ENCODE data around the gene ATG10.
"Not testable (repeated sequence)": the region's sequence is repeated elsewhere in the genome, so short reads cannot be mapped to it uniquely, and the experiment has no call there.

The ATG10 gene

DNA sequence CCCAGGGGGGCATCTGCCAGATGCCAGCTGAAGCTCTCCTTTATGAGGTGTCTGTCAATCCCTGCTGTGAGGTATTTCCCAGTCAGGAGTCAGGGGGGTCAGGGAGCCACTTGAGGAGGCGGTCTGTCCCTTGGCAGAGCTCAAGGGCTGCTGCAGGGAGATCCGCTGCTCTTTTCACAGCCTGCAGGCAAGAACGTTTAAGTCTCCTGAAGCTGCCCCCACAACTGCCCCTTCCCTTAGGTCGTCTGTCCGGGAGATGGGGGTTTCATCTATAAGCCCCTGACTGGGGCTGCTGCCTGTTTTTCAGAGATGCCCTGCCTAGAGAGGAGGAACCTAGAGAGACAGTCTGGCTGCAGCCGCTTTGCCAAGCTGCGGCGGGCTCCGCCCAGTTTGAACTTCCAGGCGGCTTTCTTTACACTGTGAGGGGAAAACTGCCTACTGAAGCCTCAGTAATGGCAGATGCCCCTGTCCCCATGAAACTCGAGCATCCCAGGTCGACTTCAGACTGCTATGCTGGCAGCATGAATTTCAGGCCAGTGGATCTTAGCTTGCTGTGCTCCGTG, 158.0 kb downstream of the ATG10 start:
- no peak for DNase-seq (ENCODE audit: low spot score)

DNA sequence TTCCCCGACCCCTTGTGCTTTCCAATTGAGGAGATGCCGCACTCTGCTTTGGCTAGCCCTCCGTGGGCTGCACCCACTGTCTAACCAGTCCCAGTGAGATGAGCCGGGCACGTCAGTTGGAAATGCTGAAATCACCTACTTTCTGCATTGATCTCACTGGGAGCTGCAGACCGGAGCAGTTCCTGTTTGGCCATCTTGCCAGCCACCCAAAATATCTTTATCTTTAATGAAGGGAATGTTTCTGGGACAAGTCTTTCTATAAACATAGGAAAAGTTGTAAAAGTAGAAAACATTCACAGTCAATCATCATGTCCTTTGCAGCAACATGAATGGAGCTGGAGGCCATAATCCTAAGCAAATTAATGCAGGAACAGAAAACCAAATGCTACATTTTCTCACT, 158.8 kb downstream of the ATG10 start:
- DNase-seq (ENCODE audit: low spot score), result no peak

DNA sequence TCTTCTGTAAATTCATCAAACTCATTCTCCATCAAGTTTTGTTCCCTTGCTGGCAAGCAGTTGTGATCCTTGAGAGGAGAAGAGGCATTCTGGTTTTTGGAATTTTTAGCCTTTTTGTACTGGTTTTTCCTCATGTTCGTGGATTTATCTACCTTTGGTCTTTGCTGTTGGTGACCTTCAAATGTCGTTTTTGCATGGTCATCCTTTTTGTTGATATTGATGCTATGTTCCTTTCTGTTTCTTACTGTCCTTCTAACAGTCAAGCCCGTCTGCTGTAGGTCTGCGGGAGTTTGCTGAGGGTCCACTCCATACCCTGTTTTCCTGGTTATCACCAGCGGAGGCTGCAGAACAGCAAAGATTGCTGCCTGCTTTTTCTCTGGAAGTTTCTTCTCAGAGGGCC, 165.4 kb downstream of the ATG10 start:
- DNase-seq (ENCODE audit: low spot score), result no peak

DNA sequence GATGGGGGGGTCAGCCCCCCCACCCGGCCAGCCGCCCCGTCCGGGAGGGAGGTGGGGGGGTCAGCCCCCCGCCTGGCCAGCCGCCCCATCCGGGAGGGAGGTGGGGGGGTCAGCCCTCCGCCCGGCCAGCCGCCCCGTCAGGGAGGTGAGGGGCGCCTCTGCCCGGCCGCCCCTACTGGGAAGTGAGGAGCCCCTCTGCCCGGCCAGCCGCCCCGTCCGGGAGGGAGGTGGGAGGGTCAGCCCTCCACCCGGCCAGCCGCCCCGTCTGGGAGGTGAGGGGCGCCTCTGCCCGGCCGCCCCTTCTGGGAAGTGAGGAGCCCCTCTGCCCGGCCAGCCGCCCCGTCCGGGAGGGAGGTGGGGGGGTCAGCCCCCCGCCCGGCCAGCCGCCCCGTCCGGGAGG, 168.0 kb downstream of the ATG10 start:
- DNase-seq (ENCODE audit: low spot score), result not testable (repeated sequence)

DNA sequence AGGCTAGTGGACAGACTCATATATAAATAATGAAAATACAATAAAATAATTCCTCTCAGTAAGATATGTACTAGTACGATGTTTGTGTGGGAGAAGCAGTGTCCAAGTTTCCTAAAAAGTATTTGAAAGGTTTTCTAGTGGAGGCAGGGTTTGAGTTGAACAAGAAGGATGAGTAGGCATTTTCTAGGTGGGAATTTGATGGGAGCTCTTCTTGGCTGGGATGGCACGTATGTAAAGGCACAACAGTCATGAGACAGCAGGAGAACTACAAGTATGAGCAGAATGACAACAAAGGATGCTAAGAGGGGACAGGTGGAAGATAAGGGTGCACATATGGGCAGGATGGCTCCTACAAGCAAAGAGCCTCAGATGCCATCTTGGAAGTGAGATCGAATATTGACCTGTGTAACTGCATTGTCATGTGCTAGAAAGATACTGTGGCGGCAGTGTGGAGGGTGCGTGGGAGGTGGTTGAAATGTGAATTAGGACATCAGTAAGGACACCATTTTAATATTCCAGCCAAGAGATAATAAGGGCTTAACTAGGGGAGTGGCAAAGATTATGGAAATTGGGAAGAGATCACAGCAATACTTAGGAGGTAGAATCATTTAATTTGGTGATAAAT, 170.5 kb downstream of the ATG10 start:
- no peak for DNase-seq (ENCODE audit: low spot score)

DNA sequence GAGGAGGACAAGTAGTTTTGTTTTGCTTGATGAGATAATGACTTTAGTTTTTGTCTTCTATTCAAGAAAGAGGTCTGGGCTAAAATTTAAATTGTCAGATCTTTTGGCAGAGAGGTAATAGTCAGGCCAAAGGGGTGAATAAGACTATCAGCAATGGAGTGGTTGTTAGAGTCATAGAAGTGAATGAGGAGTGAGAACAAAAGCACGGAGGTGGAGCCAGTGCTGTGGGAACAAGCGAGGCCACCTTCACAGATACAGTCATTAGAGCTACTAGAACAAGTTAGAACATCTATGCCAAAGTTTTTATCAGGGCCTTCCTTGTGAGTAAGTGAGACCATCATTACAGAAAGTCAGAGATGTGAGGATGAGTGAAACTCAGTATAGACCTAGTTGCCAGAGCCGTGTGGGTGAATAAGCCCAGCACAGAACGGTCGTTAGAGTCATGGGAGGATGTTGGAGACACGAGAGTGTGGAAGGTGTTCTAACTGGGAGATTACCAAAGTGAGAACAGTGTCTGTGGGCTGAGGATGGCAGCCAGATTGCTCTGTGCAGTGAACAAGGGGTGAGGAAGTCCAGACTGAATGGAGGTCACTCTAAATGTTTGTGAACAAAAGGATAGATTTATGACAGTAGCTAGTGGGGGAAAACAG, 171.2 kb downstream of the ATG10 start:
- DNase-seq (ENCODE audit: low spot score), result no peak

DNA sequence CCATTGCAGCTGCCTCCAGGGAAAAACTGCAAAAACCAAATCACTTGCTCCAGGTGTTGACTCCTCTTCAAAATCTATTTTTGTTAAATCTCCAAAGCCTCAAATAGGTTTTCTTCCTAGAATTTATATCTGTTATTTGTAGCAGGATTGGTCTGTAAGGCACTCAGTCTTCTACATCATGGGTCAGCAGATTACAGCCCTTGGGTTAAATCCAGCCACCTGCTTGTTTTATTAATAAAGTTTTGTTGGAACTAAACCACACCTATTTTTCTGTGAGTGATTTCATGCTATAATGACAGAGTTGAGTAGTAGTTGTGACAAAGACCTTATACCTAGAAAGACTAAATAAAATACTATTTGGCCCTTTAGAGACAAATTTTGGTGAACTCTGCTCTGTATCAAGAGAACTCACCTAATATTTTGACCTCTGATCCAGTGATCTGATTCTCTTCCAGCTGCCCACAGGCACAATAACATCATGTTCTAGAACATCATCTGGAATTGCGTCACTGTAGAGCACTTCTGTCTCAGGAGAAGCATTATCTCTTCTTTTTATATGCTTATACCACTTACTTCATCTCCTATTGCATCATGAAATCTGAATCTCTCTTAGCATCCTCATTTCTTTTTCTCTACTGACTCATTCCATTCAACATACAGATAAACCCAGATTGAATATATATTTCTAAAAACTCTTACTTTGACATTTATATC, 176.2 kb downstream of the ATG10 start:
- DNase-seq (ENCODE audit: low spot score), result no peak

DNA sequence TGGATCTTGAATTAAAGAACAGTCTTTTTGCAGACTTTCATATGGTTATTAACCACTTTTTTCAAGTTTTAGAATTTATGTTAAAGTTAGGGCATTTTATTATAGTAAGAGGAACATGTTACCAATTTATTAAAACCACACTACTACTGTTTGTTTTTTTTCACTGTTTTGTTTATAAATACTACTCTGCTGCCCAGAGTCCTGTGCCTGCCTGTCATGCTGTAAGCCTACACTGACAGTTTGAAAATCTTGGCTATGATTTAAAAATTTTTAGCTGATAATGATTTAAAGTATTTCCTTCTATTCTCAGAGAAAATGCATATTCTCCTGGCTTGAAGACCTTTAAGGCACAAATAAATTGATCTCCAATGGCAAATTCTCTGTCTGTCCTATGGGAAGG, 177.6 kb downstream of the ATG10 start:
- DNase-seq (ENCODE audit: low spot score), result no peak

DNA sequence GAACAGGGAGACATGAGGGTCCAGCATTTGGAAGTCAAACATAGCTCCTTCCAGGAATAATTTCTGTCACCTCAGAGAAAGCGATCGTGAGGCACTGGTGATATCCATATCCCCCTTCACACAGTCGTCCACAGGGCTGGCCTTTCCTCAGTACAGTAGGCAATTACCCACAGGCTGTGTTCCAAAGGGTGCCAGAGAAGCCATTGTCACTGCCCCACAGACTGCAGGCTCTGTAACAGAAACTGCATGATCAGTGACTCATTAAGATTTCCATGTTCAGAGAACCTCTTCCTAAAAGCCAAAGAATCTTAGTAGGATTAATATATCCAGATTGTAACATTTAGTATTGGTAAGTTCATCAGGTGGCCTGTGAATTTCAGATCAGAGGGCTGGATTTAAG, 178.7 kb downstream of the ATG10 start:
- no peak for DNase-seq (ENCODE audit: low spot score)

DNA sequence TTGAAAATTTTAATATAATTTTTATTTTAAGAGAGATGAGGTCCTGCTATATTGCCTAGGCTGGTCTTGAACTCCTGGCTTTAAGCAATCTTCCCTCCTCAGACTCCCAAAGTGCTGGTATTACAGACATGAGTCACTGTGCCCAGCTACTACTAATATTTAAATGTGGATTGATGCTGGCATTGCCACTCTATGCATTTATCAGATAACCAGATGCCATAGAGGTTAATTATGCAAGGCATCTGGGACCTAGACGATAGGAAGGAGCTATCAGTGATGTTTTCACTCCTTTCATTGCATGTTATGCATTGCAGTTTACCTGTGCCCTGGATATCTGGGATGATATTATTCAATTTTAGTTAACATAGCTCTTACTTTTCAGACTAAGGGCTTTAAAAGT, 179.4 kb downstream of the ATG10 start:
- no peak for DNase-seq (ENCODE audit: low spot score)

DNA sequence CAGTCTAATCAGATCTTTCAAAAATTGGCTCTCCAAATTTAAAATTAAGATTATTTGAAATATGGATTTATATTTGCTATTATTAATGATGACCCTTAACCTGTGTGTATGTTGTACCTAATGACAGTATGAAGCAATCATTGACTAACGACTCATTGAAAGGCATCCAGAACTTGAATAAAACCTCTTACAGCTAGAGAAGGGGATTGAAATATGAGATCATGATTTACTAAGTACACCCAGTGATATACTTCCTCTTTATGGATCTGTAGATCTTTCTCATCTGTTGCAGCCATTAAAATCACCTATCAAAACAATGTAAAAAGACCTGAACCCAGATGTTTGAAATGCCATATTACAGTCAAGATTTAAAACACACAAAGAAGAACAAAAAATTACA, 179.8 kb downstream of the ATG10 start:
- DNase-seq (ENCODE audit: low spot score), result no peak

DNA sequence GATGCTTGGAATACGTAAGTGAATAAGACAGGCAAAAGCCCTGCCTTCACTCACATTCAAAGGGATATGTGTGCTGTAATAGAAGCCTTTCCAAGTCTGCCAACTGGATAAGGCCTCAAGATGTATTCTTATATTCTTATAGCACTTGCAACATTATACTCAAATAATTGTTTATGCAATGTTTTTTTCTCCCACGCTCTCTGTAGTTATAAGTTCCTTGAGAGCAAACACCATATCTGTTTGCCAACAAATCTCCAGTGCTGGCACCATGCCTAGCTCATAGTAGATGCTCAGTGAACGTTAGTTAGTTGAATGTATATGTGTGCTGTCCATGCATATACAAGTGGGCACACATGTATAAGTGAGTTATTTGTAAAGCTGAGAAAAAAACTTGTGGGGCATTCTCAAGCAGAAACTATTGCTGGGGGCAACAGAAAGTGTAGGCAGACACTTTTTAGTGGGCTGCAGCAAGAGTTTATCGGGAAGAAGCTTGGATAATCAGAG, 181.2 kb downstream of the ATG10 start:
- no peak for DNase-seq (ENCODE audit: low spot score)

DNA sequence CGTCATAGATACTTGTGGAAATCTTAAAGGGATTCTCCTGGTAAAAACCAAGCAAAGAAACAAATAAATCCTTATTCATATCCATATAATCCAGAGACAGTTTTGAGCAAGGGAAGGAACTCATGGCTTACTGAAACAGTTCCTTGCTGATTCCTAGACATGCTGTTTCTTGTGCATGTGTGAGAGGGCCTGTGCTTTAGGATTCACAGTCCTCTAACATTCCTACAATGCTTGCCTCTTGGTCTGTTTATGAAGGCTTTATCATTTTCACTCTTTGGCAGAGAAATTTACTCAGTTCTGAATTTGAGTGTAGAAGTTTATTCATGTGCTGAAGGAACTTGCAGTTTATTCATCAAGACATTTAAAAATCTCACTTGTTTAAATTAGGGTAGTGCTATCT, 183.0 kb downstream of the ATG10 start:
- no peak for DNase-seq (ENCODE audit: low spot score)

DNA sequence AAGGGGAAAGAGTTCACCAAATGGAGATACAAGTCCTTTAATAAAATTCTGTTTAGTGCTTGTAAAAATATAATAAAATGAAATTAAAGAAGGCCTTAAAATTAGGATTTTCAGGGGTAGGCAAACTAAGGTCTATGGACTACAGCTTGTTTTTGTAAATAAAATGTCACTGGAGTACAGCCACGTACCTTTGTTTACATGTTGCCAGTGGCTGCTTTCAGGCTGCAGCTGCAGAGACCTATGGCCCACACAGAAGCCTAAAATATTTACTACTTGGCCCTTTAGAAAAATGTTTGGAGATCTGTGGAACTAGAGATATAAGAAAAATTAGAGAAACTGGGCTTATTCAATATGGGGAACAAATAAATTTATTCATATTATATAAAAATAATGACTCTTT, 183.5 kb downstream of the ATG10 start:
- no peak for DNase-seq (ENCODE audit: low spot score)

DNA sequence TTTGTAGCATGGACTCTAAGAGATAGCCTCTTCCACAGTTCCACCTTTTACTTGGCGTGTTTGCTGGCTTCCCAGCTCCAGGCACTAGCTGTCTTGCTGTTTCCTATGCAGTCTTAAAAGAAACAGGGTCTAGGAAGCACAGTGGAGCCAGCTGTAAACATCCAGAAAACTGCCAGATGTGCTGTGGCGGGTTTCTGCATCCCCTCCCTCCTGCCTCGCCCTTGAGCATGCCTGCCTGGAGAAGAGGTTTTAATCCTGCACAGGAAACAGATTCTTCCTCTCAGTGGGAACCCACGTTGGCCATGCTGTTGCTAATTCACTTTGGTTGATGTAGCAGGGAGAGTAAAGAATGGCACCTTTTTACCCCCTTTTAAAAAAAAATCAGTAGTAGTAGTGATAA, 185.1 kb downstream of the ATG10 start:
- DNase-seq (ENCODE audit: low spot score), result no peak

DNA sequence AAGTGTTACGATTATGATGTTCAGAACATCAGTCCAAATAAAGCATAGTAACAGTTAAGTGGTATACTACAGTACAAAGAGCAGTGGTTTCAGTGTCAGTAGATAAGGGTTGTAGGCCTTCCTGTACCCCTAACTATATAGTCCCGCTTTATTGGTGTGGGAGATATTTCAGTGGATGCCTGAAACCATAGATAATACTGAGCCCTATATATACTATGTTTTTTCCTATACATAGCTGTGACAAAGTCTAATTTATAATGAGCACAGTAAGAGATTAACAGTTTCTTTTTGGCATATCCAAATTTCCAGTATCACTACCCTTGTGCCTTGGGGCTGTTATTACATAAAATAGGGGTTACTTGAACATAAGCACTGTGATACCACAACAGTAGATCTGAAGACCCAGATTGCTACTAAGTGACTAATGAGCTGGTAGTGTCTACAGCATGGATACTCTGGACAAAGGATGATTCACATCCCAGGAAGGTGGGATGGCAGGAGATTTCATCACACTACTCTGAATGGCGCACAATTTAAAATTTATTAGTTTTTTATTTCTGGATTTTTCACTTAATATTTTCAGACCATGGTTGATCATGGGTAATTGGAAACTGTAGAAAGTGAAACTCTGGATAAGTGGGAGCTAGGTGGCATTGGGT, 187.1 kb downstream of the ATG10 start:
- no peak for DNase-seq (ENCODE audit: low spot score)

DNA sequence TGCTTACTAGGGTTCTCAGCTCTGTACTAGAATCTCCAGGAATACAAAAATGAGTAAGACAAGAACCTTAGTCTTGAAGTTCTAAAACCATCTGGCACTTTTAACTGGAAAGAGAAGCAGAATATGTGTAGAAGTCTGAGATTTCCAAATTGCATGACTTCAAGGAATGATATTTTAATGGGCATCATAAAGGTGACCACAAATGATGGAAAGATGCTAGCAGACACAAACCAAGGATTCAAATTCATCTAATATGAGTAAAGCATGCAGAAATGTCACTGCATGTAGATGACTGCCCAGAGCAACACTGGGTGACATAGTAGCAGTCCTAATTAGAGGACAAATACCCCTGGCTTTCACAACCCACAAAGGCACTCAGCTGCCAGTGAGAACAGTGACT, 189.1 kb downstream of the ATG10 start:
- DNase-seq (ENCODE audit: low spot score), result no peak

DNA sequence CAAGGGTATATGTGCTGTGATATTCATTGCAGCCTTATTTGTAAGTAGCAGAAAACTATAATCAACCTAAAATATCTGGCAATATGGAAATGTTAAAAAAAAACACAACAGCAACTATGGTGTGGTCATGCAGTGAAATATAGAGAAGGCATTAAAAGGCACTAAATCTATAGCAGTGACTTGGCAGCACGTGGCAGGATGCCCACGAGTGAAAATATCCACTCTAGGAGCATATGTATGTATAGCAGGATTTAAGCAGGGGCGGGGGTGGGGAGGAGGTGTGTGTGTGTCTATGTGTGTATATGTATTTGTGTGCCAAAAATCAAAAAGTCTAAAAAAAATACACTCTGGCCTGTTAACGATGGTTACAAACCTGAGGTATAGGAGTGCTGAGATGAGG, 190.8 kb downstream of the ATG10 start:
- DNase-seq (ENCODE audit: low spot score), result no peak

DNA sequence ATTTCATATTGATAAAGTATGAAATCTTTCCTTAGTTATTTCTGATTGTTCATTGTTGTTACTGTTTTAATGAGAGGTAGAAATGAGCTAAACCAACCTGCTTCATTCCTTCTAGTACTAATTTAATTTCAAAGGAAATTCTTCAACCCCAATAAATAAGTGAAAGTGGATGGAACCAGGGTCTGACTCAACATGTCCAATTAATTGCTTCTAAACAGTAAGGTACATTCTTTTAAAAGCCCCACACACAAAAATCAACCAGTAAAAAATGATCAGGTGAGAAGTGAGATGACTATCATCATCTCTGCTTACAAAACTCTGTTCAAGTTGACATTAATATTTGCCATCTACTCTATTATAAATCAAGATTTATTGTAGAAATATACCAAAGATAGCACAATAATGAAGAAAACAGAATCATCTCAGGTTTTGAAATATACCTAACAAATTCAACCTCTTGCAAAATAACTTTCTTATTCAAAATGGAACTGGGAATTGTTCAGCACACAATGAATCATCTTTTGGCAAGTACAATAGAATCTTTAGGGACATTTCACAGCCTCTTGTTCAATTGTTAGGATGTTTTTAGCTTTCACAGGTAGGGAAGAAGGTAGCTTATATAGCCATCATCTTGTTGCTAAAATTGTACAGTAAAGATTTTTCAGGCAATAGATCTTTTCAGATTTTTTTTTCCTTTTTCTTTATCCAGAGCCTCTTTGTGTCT, 191.8 kb downstream of the ATG10 start:
- no peak for DNase-seq (ENCODE audit: low spot score)

DNA sequence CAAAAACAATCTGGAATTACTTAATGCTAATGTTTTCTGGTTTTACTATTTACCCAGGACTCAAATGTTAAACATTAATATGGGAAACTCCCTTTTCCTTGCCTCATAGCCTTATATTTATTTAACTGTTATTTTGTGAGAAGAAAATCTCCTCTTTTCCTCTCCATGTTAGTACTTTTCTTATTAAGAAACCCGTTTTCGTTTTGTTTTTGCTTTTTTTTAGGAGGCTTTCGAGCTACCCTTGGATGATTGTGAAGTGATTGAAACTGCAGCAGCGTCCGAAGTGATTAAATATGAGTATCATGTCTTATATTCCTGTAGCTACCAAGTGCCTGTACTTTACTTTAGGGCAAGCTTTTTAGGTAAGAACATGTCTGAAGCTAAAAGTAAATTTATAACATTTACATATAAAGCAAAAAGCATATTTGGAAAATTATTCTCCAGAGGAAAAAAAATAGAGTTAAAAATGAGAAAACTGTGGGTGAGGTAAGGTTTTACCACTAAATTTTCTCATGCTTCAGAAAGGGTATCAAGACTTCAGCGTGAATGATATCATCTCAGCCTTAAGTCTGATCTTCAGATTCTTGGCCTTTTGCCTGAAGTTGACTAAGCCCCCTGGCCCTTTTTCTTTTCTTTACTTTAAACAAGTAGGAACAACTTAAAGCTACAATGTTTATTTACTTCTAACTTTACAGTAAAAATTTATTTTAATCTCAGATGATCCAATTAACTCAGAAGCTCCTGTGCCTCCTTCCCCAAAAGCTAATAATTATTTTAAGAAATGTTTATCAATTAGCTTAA, 192.6 kb downstream of the ATG10 start:
- DNase-seq (ENCODE audit: low spot score), result no peak
